Skin epidermis (tissue), 12 donors: Measurements from ENCODE around the gene SAMD4A.
"Not testable (repeated sequence)": the region's sequence is repeated elsewhere in the genome, so short reads cannot be mapped to it uniquely, and the experiment has no call there.

ENCODE experiments used
- H3K27ac ChIP-seq, 21 experiments: fragments of 200-600 bp; sonication (generic) in 11 of 21; one replicate each; pipeline ENCODE4 v1.5.0; 2020; ENCODE audit warnings: mild to moderate bottlenecking in 3 of 21, inconsistent platforms in 2 of 21, moderate library complexity in 2 of 21
- H3K4me3 ChIP-seq, 7 experiments: fragments of 200-600 bp; sonication (generic) in 2 of 7; one replicate each; pipeline ENCODE4 v1.5.0; 2020; ENCODE audit warnings: inconsistent platforms in 2 of 7, mild to moderate bottlenecking in 2 of 7, moderate library complexity in 1 of 7

The SAMD4A gene

DNA sequence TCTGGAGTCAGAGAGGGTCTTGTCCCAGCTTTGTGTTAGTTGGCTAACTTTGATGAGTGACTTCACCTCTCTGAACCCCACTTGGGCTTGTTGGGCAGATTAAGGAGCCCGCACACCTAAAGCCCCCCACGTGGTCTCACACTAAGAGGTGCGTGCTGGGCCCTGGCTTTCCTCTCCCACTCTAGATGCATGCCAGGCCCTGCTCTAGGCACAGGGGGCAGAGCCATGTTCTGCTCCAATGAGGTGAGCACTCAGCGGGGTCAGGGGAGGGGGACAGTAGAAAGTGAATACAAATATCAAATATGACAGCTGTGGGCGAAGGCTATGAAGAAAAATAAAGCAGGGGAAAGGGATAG, 216.7 kb downstream of the SAMD4A start:
- Histone ChIP-seq H3K27ac (no peak overlapping the region), H3K4me3 (no peak overlapping the region)

DNA sequence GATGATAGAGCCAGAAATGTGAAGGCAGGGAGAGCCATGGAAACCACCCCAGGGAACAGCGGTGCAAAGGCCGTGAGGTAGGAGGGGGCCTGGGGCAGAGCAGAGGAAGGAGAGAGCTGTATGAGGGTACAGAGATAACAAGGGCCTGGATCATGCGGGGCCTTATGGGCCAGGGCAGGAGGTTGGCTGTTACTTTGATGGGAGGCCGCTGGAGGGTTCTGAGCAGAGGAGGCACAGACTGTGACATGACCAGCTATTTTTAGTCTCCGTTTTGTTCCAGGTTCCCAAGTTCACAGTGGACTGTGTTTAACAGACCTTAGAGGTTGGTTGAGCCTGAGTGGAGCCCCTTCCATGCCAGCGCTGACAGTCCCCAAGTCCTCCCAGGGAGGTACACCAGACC, 217.1 kb downstream of the SAMD4A start:
- no peak overlapping the region for H3K4me3 ChIP-seq
- no peak overlapping the region for H3K27ac ChIP-seq

- Histone ChIP-seq H3K27ac (no peak overlapping the region), H3K4me3 (no peak overlapping the region)
These were observed 217.7 kb downstream of the SAMD4A start for GRCh38 chr14:54784657-54785056.

- no peak overlapping the region for H3K4me3 ChIP-seq
- H3K27ac ChIP-seq = no peak overlapping the region
These were observed 218.3 kb downstream of the SAMD4A start for GRCh38 chr14:54785136-54785777.

GRCh38 chr14:54785778-54786770, 219.1 kb downstream of the SAMD4A start:
- Histone ChIP-seq H3K27ac (no peak overlapping the region), H3K4me3 (no peak overlapping the region)

DNA sequence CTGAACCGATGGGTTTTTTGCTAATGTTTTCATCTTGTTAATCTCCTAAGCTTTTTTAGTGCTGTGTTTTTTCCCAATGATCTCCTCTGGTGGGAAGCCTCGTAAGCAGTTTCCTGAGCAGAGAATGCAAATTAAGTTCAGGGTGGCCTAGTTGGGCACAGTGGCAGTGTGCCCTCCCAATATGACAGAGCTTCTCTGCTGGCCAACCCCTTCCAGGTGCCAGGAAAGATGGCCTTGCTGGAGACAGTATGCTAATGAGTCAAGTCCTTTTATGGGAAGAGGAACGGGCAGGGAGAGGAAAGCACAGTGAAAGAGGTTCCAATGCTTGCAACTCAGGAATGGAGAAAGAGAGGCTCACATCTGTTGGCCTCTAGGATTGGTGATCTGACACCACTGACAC, 219.9 kb downstream of the SAMD4A start:
- Histone ChIP-seq H3K27ac (no peak overlapping the region), H3K4me3 (no peak overlapping the region)

DNA sequence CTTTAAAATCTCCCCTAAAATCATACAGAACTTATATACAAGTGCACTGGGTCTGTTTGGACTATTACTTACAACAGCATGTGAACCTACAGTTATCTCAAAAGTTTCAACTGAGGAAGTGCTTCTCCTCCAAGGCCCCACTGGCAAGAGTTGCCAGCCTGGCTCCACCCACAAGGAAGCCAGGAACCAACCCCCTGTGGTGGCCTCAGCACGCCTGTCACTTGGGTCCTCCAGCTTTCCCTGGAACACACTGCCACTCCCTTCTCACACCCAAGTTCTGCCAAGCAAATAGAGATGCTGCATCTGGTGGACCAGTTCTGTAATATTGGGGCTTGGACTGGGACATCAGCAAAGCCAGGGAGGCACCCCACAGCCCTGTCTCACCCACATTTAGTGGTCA, 220.3 kb downstream of the SAMD4A start:
- no peak overlapping the region for H3K27ac ChIP-seq

DNA sequence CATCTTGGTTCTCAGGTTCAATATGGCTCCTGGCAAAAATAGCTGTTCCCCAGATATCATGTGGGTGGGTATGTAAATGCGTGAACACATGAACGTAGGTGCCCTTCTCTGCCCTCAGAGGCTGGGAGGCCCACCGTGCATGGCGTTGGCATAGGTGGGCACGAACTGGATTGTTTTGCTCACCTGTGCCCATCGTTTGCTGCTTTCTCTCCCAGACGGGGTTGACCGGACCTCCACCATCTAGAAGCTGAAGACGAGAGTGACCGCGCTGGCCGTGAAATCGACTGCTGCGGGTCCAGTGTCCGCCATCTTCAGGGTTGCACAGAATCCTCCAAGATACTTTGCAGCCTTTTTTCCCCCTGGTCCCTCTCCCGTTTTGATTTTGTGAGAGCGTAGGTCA, 221.8 kb downstream of the SAMD4A start:
- H3K4me3 ChIP-seq = no peak overlapping the region
- no peak overlapping the region for H3K27ac ChIP-seq

More for the DNA sequence above, 220.3 kb downstream of the SAMD4A start:
- H3K4me3 ChIP-seq = no peak overlapping the region

DNA sequence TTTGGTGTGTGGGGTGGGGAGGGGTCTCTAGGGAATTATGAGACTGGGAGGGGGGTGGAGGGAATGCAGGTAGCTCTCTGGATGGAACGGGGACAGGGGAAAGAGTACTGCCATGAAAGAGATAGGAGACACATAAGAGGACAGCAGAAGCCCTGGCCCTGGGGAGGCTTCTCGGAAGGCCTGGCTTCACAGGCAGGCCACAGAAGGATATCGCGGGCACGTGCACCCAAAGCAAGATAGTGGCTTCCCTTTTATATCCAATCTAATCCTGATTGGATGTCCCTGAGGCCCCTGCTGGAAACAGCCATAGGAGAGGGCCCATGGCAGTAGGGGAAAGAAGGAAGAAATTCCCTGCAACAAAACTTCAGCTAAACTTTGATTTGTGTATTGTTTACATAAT, 222.2 kb downstream of the SAMD4A start:
- no peak overlapping the region for H3K27ac ChIP-seq
- no peak overlapping the region for H3K4me3 ChIP-seq

GRCh38 chr14:54789781-54790480, 223.0 kb downstream of the SAMD4A start:
- Histone ChIP-seq H3K27ac (no peak overlapping the region), H3K4me3 (no peak overlapping the region)

GRCh38 chr14:54791001-54791400, 224.1 kb downstream of the SAMD4A start:
- Histone ChIP-seq H3K27ac (no peak overlapping the region), H3K4me3 (no peak overlapping the region)

GRCh38 chr14:54792288-54792687, 225.4 kb downstream of the SAMD4A start:
- Histone ChIP-seq H3K27ac (no peak overlapping the region), H3K4me3 (no peak overlapping the region)

- Histone ChIP-seq H3K4me3 (no peak overlapping the region), H3K27ac (no peak overlapping the region)
These were observed 227.2 kb downstream of the SAMD4A start for GRCh38 chr14:54794159-54794558.

DNA sequence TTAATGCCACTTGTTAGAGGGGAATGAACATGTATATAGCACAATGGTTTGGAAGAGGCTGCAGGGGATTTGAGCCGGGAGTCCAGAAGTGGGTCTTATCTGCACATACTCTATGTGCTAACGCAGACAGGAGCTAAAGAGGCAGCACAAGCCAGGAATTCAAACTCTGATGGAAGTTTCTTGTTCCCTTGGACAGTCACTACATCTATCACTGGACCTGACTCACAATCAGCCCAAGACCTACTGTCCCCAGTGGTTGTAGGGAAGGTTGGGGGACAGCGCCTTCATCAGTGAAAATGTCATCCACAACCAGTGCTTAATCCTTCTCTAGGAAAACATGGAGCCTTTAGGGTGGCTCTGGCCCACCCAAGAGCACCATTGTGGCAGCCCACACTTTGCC, 227.9 kb downstream of the SAMD4A start:
- Histone ChIP-seq H3K4me3 (no peak overlapping the region), H3K27ac (no peak overlapping the region)

- no peak overlapping the region for H3K4me3 ChIP-seq
- H3K27ac ChIP-seq = no peak overlapping the region
These were observed 230.0 kb downstream of the SAMD4A start for GRCh38 chr14:54796961-54797360.

DNA sequence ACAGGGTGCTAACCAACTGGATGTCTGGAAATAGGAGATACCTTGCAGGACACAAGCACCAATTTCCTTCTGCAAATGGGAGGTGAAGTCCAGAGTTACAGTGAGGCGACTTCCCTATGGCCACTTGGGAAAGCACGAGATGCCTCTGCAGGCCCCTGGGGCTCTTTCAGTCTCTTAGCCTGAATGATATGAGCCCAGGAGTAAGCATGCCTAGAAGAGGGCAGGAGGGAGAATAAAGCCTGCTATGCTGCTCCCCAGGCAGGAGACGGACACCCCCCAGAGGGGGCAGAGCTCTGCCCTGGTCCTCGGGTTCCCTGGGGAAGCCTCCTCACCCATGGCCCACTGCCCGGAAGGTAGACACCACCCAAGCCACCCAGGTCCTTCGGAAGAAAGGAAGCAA, 230.6 kb downstream of the SAMD4A start:
- Histone ChIP-seq H3K27ac (no peak overlapping the region), H3K4me3 (no peak overlapping the region)

GRCh38 chr14:54797986-54798385, 231.1 kb downstream of the SAMD4A start:
- Histone ChIP-seq H3K27ac (no peak overlapping the region), H3K4me3 (no peak overlapping the region)

DNA sequence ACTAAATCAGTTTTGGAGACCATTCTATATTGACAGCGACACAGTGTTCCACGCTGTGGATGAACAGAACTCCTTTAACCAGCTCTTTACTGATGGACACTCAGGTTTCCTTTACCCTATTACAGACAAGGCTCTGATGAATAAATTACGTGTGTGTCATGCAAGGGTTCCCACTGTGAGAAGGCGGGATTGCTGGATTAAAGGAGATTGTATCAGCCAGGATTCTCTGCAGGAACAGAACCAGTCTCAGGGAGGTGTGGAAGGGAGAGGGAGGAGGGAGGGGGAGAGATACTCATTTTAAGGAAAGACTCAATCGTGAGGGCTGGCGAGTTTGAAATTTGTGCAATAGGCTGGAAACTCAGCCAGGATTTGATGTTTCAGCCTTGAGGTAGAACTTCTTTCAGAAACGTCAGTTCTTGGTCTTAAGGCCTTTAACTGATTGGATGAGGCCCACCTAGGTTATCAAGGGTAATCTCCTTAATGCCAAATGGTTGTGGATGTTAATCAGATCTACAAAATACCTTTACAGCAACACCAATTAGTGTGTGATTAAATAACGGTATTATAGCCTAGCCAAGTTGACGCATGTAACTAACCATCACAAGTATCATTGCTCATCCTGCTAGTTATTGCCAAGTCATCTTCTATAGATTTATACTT, 231.7 kb downstream of the SAMD4A start:
- Histone ChIP-seq H3K27ac (no peak overlapping the region), H3K4me3 (no peak overlapping the region)

DNA sequence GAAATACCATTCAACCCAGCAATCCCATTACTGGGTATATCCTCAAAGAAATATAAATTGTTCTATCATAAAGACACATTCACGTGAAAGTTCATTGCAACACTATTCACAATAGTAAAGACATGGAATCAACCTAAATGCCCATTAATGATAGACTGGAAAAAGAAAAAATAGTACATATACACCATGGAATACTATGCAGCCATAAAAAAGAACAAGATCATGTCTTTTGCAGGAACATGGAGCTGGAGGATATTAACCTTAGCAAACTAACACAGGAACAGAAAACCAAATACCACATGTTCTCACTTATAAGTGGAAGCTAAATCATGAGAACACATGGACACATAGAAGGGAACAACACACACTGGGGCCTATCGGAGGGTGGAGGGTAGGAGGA, 234.6 kb downstream of the SAMD4A start:
- not testable (repeated sequence) for H3K27ac ChIP-seq, H3K4me3 ChIP-seq

DNA sequence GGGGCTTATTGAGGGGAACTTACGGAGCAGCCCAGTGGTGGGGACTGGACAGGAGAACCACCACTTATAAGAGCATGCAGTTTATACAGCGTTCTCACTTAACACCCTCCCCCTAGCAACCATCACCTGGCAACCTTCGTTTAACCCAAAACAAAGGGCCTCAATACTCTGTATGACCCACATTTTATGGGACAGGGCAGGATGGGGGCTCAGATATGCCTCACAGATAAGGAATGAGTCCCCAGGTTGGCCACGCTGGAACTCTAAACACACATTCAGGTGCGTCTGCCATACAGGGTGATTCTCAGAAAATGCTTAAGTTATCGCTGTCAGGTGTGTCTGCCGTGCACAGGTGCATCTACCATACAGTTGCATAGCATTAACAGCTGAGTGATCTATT, 236.5 kb downstream of the SAMD4A start:
- H3K4me3 ChIP-seq = no peak overlapping the region
- no peak overlapping the region for H3K27ac ChIP-seq
